Cardiac fibroblast (primary cell): Measurements from ENCODE around the gene PAQR9.

Experiments used
- DNase-seq, 2 donors: peaks; one replicate each; pipeline versions ENCODE4 v3.0.0 to v3.0.0-alpha.2; 2010; ENCODE audit warnings: low read depth in 2 of 2
- H3K4me3 ChIP-seq, 2 donors: replicated peaks in 1 of 2; 1 replicate in 1 of 2; 2 replicates in 1 of 2; pipeline ENCODE4 v1.5.1; 2011; ENCODE audit warnings: low read depth in 2 of 2, low read length in 2 of 2, mild to moderate bottlenecking in 2 of 2, moderate library complexity in 1 of 2
- CTCF ChIP-seq: IDR thresholded peaks from one replicate; pipeline ENCODE4 v1.5.1; 2011; ENCODE audit warnings: low read depth, mild to moderate bottlenecking, low read length, inconsistent platforms

PAQR9 gene

GRCh38 chr3:142952272-142953193, 10.9 kb downstream of the PAQR9 start:
- no peak overlapping the region for H3K4me3 ChIP-seq
- no peak for DNase-seq
- TF ChIP-seq CTCF, result no peak

- TF ChIP-seq CTCF, result no peak
- DNase-seq, result no peak
Observed at GRCh38 chr3:142951794-142952193, 11.7 kb downstream of the PAQR9 start.

GRCh38 chr3:142950972-142951371, 12.5 kb downstream of the PAQR9 start:
- no peak overlapping the region for H3K4me3 ChIP-seq
- DNase-seq, result no peak
- TF ChIP-seq CTCF, result no peak

More at GRCh38 chr3:142951794-142952193, 11.7 kb downstream of the PAQR9 start:
- no peak overlapping the region for H3K4me3 ChIP-seq

- H3K4me3 ChIP-seq, result no peak overlapping the region
- DNase-seq, result peak in 1 of 2 donors; percentile 36
Observed at GRCh38 chr3:142947799-142948575, 15.5 kb downstream of the PAQR9 start.

GRCh38 chr3:142947352-142947751, 16.1 kb downstream of the PAQR9 start:
- DNase-seq, result no peak

More at GRCh38 chr3:142947799-142948575, 15.5 kb downstream of the PAQR9 start:
- no peak for TF ChIP-seq CTCF

GRCh38 chr3:142946861-142947260, 16.6 kb downstream of the PAQR9 start:
- no peak for DNase-seq
- TF ChIP-seq CTCF, result no peak
- no peak overlapping the region for H3K4me3 ChIP-seq

More at GRCh38 chr3:142947352-142947751, 16.1 kb downstream of the PAQR9 start:
- H3K4me3 ChIP-seq, result peak overlapping the region in 1 of 2 donors; percentile 11
- TF ChIP-seq CTCF, result no peak
